Fibroblast of mammary gland (primary cell): ENCODE data around the gene CAPN5.

Experiments
- DNase-seq: peaks from one replicate; pipeline ENCODE4 v3.0.0-alpha.2; 2010; ENCODE audit warnings: low read depth
- H3K4me3 ChIP-seq: 2 replicates; pipeline ENCODE4 v1.5.1; 2011; ENCODE audit warnings: low read depth, mild to moderate bottlenecking, low read length, moderate library complexity; ENCODE audit not compliant: control insufficient read depth
- TF ChIP-seq, protein P1 (sequence below): conservative IDR thresholded peaks from 2 replicates; pipeline ENCODE4 v1.5.1; 2011; ENCODE audit warnings: low read depth, low read length, inconsistent platforms; ENCODE audit not compliant: control insufficient read depth, insufficient read depth

CAPN5 gene

DNA sequence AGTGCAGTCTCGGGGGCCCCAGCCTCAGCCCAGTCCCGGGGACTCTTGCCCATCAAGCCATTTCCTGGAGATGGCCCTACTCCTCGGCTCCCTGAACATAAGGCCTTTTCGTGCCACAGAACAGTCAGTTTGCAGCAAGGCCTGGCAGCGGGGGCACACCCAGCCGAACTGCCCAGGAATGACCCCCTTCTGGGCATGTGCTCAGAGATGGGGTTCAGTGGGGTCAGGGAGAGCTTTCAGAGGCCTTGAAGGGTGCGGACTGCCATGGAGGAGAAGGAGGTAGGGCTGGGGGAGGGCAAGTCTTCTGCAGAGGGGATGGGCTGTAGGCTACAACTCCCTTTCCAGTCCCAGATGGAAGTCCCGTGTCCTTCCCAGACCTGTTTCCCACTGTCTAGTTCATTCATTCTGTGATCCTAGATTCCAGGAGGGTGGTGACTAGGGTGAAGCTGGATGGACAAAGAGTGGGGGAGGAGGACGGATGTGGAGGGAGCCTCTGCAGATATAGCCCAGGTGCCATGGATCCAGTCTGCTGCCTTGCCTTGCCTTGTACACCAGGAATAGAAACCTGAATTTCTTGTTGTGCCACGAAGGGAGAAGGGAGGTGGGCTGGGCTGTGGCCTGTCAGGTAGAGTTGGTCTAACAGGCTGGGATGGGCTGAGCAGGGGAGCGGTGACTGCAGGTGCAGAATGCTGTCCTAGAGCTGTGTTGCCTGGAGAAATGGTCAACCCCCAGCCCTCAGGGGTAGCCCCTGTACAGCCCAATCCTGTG is 21.6 kb downstream of the CAPN5 start:
- H3K4me3 ChIP-seq, result no peak overlapping the region
- TF ChIP-seq, protein P1, sequence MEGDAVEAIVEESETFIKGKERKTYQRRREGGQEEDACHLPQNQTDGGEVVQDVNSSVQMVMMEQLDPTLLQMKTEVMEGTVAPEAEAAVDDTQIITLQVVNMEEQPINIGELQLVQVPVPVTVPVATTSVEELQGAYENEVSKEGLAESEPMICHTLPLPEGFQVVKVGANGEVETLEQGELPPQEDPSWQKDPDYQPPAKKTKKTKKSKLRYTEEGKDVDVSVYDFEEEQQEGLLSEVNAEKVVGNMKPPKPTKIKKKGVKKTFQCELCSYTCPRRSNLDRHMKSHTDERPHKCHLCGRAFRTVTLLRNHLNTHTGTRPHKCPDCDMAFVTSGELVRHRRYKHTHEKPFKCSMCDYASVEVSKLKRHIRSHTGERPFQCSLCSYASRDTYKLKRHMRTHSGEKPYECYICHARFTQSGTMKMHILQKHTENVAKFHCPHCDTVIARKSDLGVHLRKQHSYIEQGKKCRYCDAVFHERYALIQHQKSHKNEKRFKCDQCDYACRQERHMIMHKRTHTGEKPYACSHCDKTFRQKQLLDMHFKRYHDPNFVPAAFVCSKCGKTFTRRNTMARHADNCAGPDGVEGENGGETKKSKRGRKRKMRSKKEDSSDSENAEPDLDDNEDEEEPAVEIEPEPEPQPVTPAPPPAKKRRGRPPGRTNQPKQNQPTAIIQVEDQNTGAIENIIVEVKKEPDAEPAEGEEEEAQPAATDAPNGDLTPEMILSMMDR, result no peak
- DNase-seq, result no peak

DNA sequence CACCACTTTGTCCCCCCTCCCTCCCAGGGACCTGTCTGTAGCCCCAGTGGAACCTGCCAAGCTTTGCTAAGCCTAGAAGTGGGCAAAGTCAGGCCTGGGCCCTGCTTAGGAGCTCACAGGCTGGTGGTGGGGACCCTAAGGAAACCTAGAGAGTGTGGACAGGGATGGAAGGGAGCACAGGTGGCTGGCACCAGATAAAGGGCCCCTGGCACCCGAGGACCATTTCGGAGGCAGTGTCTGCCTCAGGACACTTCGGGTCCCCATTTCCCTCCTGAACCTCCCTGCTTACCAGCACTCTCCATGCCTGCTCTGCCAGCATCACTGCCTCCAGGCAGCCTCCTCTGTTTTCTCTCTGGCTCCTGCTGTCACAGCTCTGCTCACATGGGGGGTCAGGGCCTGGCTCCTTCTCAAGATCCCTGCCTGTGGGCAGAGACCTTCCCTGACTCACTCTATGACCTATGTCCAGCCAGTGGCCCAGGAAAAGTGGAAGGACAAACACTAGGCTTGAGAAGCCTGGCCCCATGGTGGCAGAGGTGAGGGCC is 22.3 kb downstream of the CAPN5 start:
- TF ChIP-seq, protein P1, result no peak
- no peak overlapping the region for H3K4me3 ChIP-seq
- DNase-seq, result no peak

DNA sequence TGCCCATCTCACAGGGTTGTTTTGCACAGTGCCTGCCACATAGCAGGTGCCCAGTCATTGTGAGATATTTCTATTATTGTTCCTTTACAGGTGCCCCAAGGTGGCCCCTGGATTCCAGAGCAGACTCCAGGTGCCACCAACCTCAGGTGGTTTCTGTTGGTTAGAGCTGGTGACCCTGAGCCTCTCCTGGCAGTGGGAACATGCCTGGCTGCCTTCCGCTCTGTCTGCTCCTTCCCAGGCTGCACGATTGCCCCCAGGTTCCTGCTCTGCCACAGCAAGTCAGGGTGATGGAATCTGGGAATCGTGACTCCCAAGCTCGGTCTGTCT is 23.2 kb downstream of the CAPN5 start:
- TF ChIP-seq, protein P1, result no peak
- DNase-seq, result no peak

DNA sequence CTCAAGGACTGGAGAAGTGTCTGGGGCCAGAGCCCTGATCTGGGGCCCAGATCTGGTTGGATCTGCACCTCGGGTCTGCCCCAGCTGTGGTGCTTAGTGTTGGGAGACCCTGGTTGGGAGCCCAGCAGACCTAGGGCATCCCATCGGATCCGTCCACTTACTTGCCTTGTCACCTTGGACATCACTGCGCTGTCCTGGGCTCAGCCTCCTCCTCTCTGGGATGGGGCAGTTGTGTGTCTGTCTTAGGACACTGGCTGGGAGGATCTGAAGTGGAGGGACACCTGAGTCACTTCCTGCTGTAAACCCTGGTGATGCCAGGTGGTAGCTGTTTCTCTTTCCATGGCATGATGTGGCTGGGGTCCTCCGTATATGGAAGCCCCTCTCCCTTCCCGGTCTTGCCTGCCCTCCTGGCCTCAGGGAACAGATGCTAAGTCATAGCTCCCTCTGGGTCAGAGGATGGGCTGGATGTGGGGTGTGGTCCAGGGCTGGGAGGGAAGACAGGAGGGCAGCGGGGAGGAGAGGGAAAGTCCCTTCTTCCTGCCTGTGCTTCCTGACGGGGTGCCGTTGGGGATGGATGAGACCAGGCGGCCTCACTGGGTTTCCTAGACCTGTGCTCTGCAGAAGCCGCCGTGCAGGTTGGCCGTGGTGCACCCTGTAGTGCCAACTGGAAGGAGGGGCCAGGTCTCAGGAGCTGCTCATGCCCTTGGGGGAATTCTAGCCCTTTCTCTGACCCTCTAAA is 23.8 kb downstream of the CAPN5 start:
- TF ChIP-seq, protein P1, result no peak
- H3K4me3 ChIP-seq, result no peak overlapping the region
- no peak for DNase-seq

More for the DNA sequence above, 23.2 kb downstream of the CAPN5 start:
- H3K4me3 ChIP-seq, result no peak overlapping the region

DNA sequence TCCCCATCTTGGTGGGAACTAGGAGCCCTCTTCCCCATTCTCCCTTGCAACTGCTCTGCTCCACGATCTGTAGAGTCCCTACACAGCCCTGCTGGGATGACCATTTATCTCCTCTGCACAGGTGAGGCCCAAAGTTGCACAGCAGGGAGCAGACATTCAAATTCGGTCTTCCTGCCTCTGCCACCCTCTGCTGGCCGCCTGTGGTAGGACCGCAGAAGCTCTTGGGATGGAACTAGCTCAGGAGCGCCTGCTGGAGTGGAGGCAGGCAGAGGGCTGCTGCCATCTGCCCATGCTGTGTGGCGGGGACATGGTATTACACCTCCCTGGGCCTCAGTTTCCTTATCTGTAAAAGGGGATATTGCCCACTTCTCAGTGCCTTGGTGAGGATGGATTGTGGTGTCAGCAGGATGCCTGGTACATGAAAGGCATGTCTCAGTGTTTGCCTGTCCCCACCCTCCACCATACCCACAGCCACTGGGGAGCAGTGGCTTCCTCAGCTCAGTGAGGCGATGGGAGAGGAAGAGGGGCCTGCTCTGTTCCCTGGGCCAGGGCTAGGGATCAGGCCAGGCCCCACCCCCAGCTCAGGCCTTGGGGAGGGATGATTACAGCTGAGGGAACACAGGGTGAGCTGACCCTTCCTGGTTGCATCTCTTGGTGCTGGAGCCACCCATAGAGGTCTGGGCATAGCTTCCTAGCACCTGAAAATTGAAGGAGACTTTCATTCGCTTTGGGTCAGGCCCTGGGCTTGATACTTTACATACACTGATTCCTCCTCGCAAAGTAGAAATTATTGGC is 24.6 kb downstream of the CAPN5 start:
- TF ChIP-seq, protein P1, result peak; percentile 93
- H3K4me3 ChIP-seq, result no peak overlapping the region
- peak; percentile 71 for DNase-seq

DNA sequence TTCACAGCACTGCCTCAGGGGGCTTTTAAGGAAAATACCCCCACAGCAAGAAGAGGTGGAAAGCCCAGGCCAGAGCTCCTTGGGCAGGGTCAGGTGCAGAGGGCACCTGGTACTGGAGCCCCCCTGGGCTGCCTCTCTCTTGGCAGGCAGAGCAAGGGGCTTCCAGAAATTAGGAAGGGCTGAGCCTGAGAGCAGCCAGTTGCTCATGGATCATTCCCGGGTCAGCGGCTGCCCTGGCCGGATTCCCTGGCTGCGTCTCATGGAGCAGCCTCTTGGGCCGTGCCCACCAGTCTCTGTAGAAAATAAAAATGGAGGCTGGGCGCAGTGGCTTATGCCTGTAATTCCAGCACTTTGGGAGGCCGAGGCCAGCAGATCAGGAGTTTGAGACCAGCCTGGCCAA is 25.6 kb downstream of the CAPN5 start:
- no peak for DNase-seq
- no peak overlapping the region for H3K4me3 ChIP-seq
- TF ChIP-seq, protein P1, result no peak
